ENCODE data around the gene UGT8.

DNA sequence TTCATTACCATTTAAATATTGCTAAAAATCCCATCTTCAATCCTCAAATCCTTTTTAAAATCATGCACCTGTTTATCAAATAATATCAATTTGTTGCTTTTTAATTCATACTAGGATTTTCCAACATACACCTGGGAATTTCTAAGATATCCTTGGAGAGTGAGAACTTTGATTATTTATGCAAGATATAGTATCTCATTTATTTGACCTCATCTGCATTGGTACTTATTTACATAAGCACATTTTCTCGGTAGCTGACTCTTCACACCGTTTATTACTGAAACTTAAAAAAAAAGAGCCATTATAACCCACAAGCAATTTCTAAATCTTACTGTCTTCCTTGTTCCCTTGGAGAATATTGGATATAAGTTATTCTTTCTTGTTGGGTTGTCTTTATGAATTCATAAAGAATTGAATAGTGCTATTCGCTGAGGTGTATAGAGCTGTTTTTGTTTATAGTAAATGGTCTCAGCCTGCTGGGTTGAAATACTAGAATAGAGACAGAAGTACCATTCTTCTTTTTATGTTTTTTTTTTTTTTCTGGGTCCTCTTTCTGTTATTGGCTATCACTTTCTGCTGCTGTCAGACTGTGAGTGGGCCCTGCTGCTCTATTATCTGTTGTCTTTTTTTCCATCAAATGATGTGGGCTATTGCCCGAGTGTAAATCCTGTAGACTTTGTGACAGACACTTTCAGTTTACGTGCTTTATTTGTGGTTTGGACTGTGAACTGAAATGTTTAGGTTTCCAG is 2.9 kb downstream of the UGT8 start:
- TF ChIP-seq, protein P1, sequence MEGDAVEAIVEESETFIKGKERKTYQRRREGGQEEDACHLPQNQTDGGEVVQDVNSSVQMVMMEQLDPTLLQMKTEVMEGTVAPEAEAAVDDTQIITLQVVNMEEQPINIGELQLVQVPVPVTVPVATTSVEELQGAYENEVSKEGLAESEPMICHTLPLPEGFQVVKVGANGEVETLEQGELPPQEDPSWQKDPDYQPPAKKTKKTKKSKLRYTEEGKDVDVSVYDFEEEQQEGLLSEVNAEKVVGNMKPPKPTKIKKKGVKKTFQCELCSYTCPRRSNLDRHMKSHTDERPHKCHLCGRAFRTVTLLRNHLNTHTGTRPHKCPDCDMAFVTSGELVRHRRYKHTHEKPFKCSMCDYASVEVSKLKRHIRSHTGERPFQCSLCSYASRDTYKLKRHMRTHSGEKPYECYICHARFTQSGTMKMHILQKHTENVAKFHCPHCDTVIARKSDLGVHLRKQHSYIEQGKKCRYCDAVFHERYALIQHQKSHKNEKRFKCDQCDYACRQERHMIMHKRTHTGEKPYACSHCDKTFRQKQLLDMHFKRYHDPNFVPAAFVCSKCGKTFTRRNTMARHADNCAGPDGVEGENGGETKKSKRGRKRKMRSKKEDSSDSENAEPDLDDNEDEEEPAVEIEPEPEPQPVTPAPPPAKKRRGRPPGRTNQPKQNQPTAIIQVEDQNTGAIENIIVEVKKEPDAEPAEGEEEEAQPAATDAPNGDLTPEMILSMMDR (IDR thresholded peaks at IDR 0.05 in 4 of 5, conservative IDR thresholded peaks at IDR 0.05 in 1 of 5): no peak
- TF ChIP-seq POLR2A (IDR thresholded peaks at IDR 0.05): no peak
